HEK293 (cell line): ENCODE measurements around the gene EFCAB5.

Source experiments
- CTCF ChIA-PET: fragments of 350-600 bp; formaldehyde crosslinking; extraction: SDS; loops from one replicate; lab custom pipeline; 2021; ENCODE audit warnings: antibody characterized with exemption; lab: Yijun Ruan, JAX
- POLR2A ChIA-PET: fragments of 300-600 bp; formaldehyde crosslinking; extraction: SDS; loops from one replicate; lab custom pipeline; 2020; ENCODE audit warnings: antibody characterized with exemption, inconsistent platforms; lab: Yijun Ruan, JAX
- H3K27ac ChIP-seq: fragments of 200-500 bp; sonication (Bioruptor generic); 2 replicates; pipeline ENCODE4 v1.5.1; 2014; ENCODE audit warnings: low read depth, low read length, control low read depth, inconsistent platforms; ENCODE audit errors: extremely low read depth
- H3K36me3 ChIP-seq, 2 experiments: fragments of 200-500 bp in 1 of 2; sonication (Bioruptor generic) in 1 of 2; 1 replicate in 1 of 2; 2 replicates in 1 of 2; pipeline ENCODE4 v1.5.1; 2014 to 2017; ENCODE audit warnings: inconsistent platforms in 2 of 2, low read length in 2 of 2; ENCODE audit not compliant: control insufficient read depth in 2 of 2, insufficient read depth in 1 of 2
- H3K4me1 ChIP-seq: fragments of 200-500 bp; sonication (Bioruptor generic); 2 replicates; pipeline ENCODE4 v1.5.1; 2014; ENCODE audit warnings: mild to moderate bottlenecking, low read length, inconsistent platforms; ENCODE audit not compliant: control insufficient read depth, insufficient read depth
- H3K4me3 ChIP-seq: 2 replicates; pipeline ENCODE4 v1.5.1; 2011; ENCODE audit warnings: low read depth, mild to moderate bottlenecking, control low read depth, low read length, moderate library complexity
- H3K9me3 ChIP-seq: fragments of 200-500 bp; sonication (Bioruptor generic); 2 replicates; pipeline ENCODE4 v1.5.1; 2014; ENCODE audit warnings: low read depth, low read length, inconsistent platforms; ENCODE audit not compliant: control insufficient read depth, insufficient read depth
- GFI1B ChIP-seq: fragments of 450-650 bp; formaldehyde crosslinking; IDR thresholded peaks from 2 replicates; pipeline ENCODE4 v1.5.1; 2016; ENCODE audit warnings: missing biosample characterization, missing genetic modification characterization
- KLF9 ChIP-seq: fragments of 450-650 bp; formaldehyde crosslinking; IDR thresholded peaks from 2 replicates; pipeline ENCODE4 v1.5.1; 2016; ENCODE audit warnings: missing biosample characterization, missing genetic modification characterization, low read depth
- SETDB1 ChIP-seq: IDR thresholded peaks from one replicate; pipeline ENCODE4 v1.6.1; 2017; ENCODE audit warnings: mild to moderate bottlenecking, low read length, moderate library complexity, mixed read lengths; ENCODE audit not compliant: insufficient read length
- YY1 ChIP-seq: fragments of 450-650 bp; formaldehyde crosslinking; IDR thresholded peaks from 2 replicates; pipeline ENCODE4 v1.5.1; 2018; ENCODE audit warnings: missing biosample characterization, missing genetic modification characterization
- ZEB2 ChIP-seq: fragments of 450-650 bp; formaldehyde crosslinking; IDR thresholded peaks from 2 replicates; pipeline ENCODE4 v1.5.1; 2016; ENCODE audit warnings: missing biosample characterization, missing genetic modification characterization
- ZNF10 ChIP-seq: fragments of 450-650 bp; formaldehyde crosslinking; IDR thresholded peaks from 2 replicates; pipeline ENCODE4 v1.5.1; 2017; ENCODE audit warnings: missing biosample characterization, missing genetic modification characterization
- ZNF133 ChIP-seq: fragments of 450-650 bp; formaldehyde crosslinking; IDR thresholded peaks from 2 replicates; pipeline ENCODE4 v1.5.1; 2016; ENCODE audit warnings: missing biosample characterization, missing genetic modification characterization
- ZNF175 ChIP-seq: fragments of 450-650 bp; formaldehyde crosslinking; IDR thresholded peaks from 2 replicates; pipeline ENCODE4 v1.5.1; 2016; ENCODE audit warnings: missing biosample characterization, missing genetic modification characterization
- ZNF501 ChIP-seq: fragments of 450-650 bp; formaldehyde crosslinking; IDR thresholded peaks from 2 replicates; pipeline ENCODE4 v1.5.1; 2016; ENCODE audit warnings: missing biosample characterization, missing genetic modification characterization
- ZNF654 ChIP-seq: fragments of 450-650 bp; formaldehyde crosslinking; IDR thresholded peaks from 2 replicates; pipeline ENCODE4 v1.5.1; 2016; ENCODE audit warnings: low read depth, missing biosample characterization, missing genetic modification characterization
- ZNF707 ChIP-seq: fragments of 450-650 bp; formaldehyde crosslinking; IDR thresholded peaks from 2 replicates; pipeline ENCODE4 v1.5.1; 2016; ENCODE audit warnings: missing biosample characterization, missing genetic modification characterization
- ZXDB ChIP-seq: fragments of 450-650 bp; formaldehyde crosslinking; IDR thresholded peaks from 2 replicates; pipeline ENCODE4 v1.5.1; 2016; ENCODE audit warnings: missing biosample characterization, missing genetic modification characterization
- TF ChIP-seq, protein P1 (sequence below): fragments of 450-650 bp; formaldehyde crosslinking; IDR thresholded peaks from 2 replicates; pipeline ENCODE4 v1.5.1; 2016; ENCODE audit warnings: missing biosample characterization, missing genetic modification characterization
- TF ChIP-seq, protein P2 (sequence below): fragments of 450-650 bp; formaldehyde crosslinking; IDR thresholded peaks from 2 replicates; pipeline ENCODE4 v1.5.1; 2017; ENCODE audit warnings: missing biosample characterization, missing genetic modification characterization

EFCAB5 gene

GRCh38 chr17:29903471-29903870 lies 38.0 kb upstream of the EFCAB5 start:
- POLR2A ChIA-PET = interaction anchor here (1.0 kb wide), 1 partner anchor 28 kb away, joined by 3 read pairs; no protein-coding TSS in a partner anchor
- CTCF ChIA-PET = interaction anchor here (0.6 to 1.6 kb wide), 2 partner anchors 28 to 64 kb away, joined by 3 to 5 read pairs; no protein-coding TSS in a partner anchor

GRCh38 chr17:29905086-29905878 lies 36.2 kb upstream of the EFCAB5 start:
- Histone ChIP-seq H3K27ac (no peak overlapping the region), H3K4me3 (no peak overlapping the region), H3K9me3 (no peaks in the 10 kb centered on the region), H3K4me1 (no peaks in the 10 kb centered on the region), H3K36me3 (no peaks in the 10 kb centered on the region)
- TF ChIP-seq, protein P1, sequence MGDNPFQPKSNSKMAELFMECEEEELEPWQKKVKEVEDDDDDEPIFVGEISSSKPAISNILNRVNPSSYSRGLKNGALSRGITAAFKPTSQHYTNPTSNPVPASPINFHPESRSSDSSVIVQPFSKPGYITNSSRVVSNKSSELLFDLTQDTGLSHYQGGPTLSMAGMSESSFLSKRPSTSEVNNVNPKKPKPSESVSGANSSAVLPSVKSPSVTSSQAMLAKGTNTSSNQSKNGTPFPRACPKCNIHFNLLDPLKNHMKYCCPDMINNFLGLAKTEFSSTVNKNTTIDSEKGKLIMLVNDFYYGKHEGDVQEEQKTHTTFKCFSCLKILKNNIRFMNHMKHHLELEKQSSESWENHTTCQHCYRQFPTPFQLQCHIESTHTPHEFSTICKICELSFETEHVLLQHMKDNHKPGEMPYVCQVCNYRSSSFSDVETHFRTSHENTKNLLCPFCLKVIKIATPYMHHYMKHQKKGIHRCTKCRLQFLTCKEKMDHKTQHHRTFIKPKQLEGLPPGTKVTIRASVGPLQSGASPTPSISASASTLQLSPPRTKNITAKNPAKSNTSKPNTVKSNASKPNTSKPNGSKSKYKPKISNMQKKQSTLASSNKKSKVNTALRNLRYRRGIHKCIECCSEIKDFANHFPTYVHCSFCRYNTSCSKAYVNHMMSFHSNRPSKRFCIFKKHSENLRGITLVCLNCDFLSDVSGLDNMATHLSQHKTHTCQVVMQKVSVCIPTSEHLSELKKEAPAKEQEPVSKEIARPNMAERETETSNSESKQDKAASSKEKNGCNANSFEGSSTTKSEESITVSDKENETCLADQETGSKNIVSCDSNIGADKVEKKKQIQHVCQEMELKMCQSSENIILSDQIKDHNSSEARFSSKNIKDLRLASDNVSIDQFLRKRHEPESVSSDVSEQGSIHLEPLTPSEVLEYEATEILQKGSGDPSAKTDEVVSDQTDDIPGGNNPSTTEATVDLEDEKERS (tag by site-specific recombination) = peak; percentile 70; the same call in 1 of the 2 replicates
- TF ChIP-seq YY1 (tag by site-specific recombination) = no peak
- TF ChIP-seq ZNF654 (tag by site-specific recombination) = no peak
- TF ChIP-seq ZNF133 (tag by site-specific recombination) = peak; percentile 90
- TF ChIP-seq ZNF10 = no peak
- ChIA-PET CTCF (interaction anchor here (0.7 to 1.3 kb wide), 3 partner anchors 15 to 180 kb away, joined by 3 to 4 read pairs (median 3); no protein-coding TSS in a partner anchor), POLR2A (no interaction called here)

More at GRCh38 chr17:29903471-29903870, 38.0 kb upstream of the EFCAB5 start:
- Histone ChIP-seq H3K36me3 (no peaks in the 10 kb centered on the region), H3K9me3 (no peaks in the 10 kb centered on the region), H3K4me1 (no peaks in the 10 kb centered on the region), H3K4me3 (no peak overlapping the region), H3K27ac (no peak overlapping the region)
- TF ChIP-seq GFI1B (tag by site-specific recombination) = no peak
- no peak for TF ChIP-seq ZNF501 (tag by site-specific recombination)
- TF ChIP-seq ZNF175 = no peak
- TF ChIP-seq ZXDB (tag by site-specific recombination) = no peak
- TF ChIP-seq, protein P2, sequence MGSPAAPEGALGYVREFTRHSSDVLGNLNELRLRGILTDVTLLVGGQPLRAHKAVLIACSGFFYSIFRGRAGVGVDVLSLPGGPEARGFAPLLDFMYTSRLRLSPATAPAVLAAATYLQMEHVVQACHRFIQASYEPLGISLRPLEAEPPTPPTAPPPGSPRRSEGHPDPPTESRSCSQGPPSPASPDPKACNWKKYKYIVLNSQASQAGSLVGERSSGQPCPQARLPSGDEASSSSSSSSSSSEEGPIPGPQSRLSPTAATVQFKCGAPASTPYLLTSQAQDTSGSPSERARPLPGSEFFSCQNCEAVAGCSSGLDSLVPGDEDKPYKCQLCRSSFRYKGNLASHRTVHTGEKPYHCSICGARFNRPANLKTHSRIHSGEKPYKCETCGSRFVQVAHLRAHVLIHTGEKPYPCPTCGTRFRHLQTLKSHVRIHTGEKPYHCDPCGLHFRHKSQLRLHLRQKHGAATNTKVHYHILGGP = no peak
- no peak for TF ChIP-seq KLF9 (tag by site-specific recombination)

GRCh38 chr17:29905879-29906167 lies 35.6 kb upstream of the EFCAB5 start:
- CTCF ChIA-PET = interaction anchor here (0.7 to 2.1 kb wide), 3 partner anchors 25 to 180 kb away, joined by 3 to 13 read pairs (median 3); no protein-coding TSS in a partner anchor
- Histone ChIP-seq H3K4me1 (no peaks in the 10 kb centered on the region), H3K27ac (no peak overlapping the region), H3K9me3 (no peaks in the 10 kb centered on the region), H3K4me3 (no peak overlapping the region), H3K36me3 (no peaks in the 10 kb centered on the region)
- TF ChIP-seq YY1 (tag by site-specific recombination) (no peak), ZEB2 (tag by site-specific recombination) (no peak), ZNF707 (tag by site-specific recombination) (no peak), SETDB1 (peak; percentile 38)
- POLR2A ChIA-PET = no interaction called here
